ENCODE measurements around the gene ZSWIM4. TPM values are rescaled to one million over a fixed set of nuclear protein-coding genes. Genes with fewer than 3 reads are reported as not detected.
"Not testable (repeated sequence)": the region's sequence is repeated elsewhere in the genome, so short reads cannot be mapped to it uniquely, and the experiment has no call there.

ZSWIM4 gene
- total RNA-seq, 1 experiment from 2014 or later = 9.8 TPM

GRCh38 chr19:13849991-13850909, 55.0 kb downstream of the ZSWIM4 start:
- Histone ChIP-seq H3K36me3 (ENCODE audit: insufficient read depth, low read length, poor library complexity, severe bottlenecking) (no peaks in the 10 kb centered on the region), H3K4me3 (ENCODE audit: low read depth, low read length, poor library complexity, severe bottlenecking) (peak overlapping the region; percentile 38), H3K4me1 (ENCODE audit: insufficient read depth, low read length, poor library complexity, severe bottlenecking) (peaks cover 37% of the 10 kb centered on the region), H3K27ac (ENCODE audit: low read depth, low read length, poor library complexity, severe bottlenecking) (peak overlapping the region; percentile 72), H3K27me3 (replicated peaks; ENCODE audit: insufficient read depth, low read depth, low read length, poor library complexity) (no peaks in the 10 kb centered on the region), H3K9me3 (ENCODE audit: low read depth, low read length, poor library complexity, severe bottlenecking) (no peaks in the 10 kb centered on the region)
- BruUV-seq (replicated peaks) = no TSS peak
- CTCF ChIA-PET = interaction anchor here (0.8 to 2.5 kb wide), 2 partner anchors 11 to 12 kb away, joined by 3 to 13 read pairs; no protein-coding TSS in a partner anchor
- intact Hi-C loops (cut with micrococcal nuclease; ENCODE audit: unreplicated experiment) = loop anchor here (10.0 kb wide), 1 partner anchor 685 kb away; no protein-coding TSS in a partner anchor
- peak; percentile 86 for DNase-seq (ENCODE audit: low spot score)
- POLR2A ChIA-PET (ENCODE audit: low non-redundant PET) = no interaction called here
- TF ChIP-seq CTCF (conservative IDR thresholded peaks at IDR 0.05; ENCODE audit: low read depth, low read length) = no peak
- no peak for TF ChIP-seq EZH2 (IDR thresholded peaks at IDR 0.05; ENCODE audit: borderline replicate concordance, low read depth, low read length, poor library complexity, severe bottlenecking)

- no peaks in the 10 kb centered on the region for H3K27me3 ChIP-seq (replicated peaks; ENCODE audit: insufficient read depth, low read depth, low read length, poor library complexity)
- peak overlapping the region; percentile 38 for H3K4me3 ChIP-seq (ENCODE audit: low read depth, low read length, poor library complexity, severe bottlenecking)
- CTCF ChIA-PET = interaction anchor here (2.5 kb wide), 1 partner anchor 11 kb away, joined by 13 read pairs; no protein-coding TSS in a partner anchor
- no TSS peak for BruUV-seq (replicated peaks)
- no peaks in the 10 kb centered on the region for H3K9me3 ChIP-seq (ENCODE audit: low read depth, low read length, poor library complexity, severe bottlenecking)
- H3K27ac ChIP-seq (ENCODE audit: low read depth, low read length, poor library complexity, severe bottlenecking) = peak overlapping the region; percentile 72
- DNase-seq (ENCODE audit: low spot score) = peak; percentile 85
- POLR2A ChIA-PET (ENCODE audit: low non-redundant PET) = no interaction called here
- H3K4me1 ChIP-seq (ENCODE audit: insufficient read depth, low read length, poor library complexity, severe bottlenecking) = peaks cover 37% of the 10 kb centered on the region
- TF ChIP-seq EZH2 (IDR thresholded peaks at IDR 0.05; ENCODE audit: borderline replicate concordance, low read depth, low read length, poor library complexity, severe bottlenecking) (no peak), CTCF (conservative IDR thresholded peaks at IDR 0.05; ENCODE audit: low read depth, low read length) (no peak)
- intact Hi-C loops (cut with micrococcal nuclease; ENCODE audit: unreplicated experiment) = no loop called here
- H3K36me3 ChIP-seq (ENCODE audit: insufficient read depth, low read length, poor library complexity, severe bottlenecking) = no peaks in the 10 kb centered on the region
These were observed 55.9 kb downstream of the ZSWIM4 start for GRCh38 chr19:13850910-13851733.

- DNase-seq (ENCODE audit: low spot score); H3K9me3 ChIP-seq (ENCODE audit: low read depth, low read length, poor library complexity, severe bottlenecking); H3K36me3 ChIP-seq (ENCODE audit: insufficient read depth, low read length, poor library complexity, severe bottlenecking); POLR2A ChIA-PET (ENCODE audit: low non-redundant PET); intact Hi-C loops (cut with micrococcal nuclease; ENCODE audit: unreplicated experiment); H3K4me3 ChIP-seq (ENCODE audit: low read depth, low read length, poor library complexity, severe bottlenecking); H3K27me3 ChIP-seq (replicated peaks; ENCODE audit: insufficient read depth, low read depth, low read length, poor library complexity): not testable (repeated sequence)
- TSS peak; percentile 71 for BruUV-seq (replicated peaks)
- Histone ChIP-seq H3K27ac (ENCODE audit: low read depth, low read length, poor library complexity, severe bottlenecking) (peak overlapping the region; percentile 72), H3K4me1 (ENCODE audit: insufficient read depth, low read length, poor library complexity, severe bottlenecking) (peaks cover 31% of the 10 kb centered on the region)
- CTCF ChIA-PET = interaction anchor here (2.5 kb wide), 1 partner anchor 11 kb away, joined by 13 read pairs; no protein-coding TSS in a partner anchor
These were observed 56.5 kb downstream of the ZSWIM4 start for GRCh38 chr19:13851734-13852114.

- H3K4me3 ChIP-seq (ENCODE audit: low read depth, low read length, poor library complexity, severe bottlenecking); H3K9me3 ChIP-seq (ENCODE audit: low read depth, low read length, poor library complexity, severe bottlenecking); H3K27ac ChIP-seq (ENCODE audit: low read depth, low read length, poor library complexity, severe bottlenecking); DNase-seq (ENCODE audit: low spot score); BruUV-seq (replicated peaks); H3K27me3 ChIP-seq (replicated peaks; ENCODE audit: insufficient read depth, low read depth, low read length, poor library complexity); H3K36me3 ChIP-seq (ENCODE audit: insufficient read depth, low read length, poor library complexity, severe bottlenecking); POLR2A ChIA-PET (ENCODE audit: low non-redundant PET); intact Hi-C loops (cut with micrococcal nuclease; ENCODE audit: unreplicated experiment): not testable (repeated sequence)
- CTCF ChIA-PET = interaction anchor here (2.5 kb wide), 1 partner anchor 10 kb away, joined by 13 read pairs; no protein-coding TSS in a partner anchor
- H3K4me1 ChIP-seq (ENCODE audit: insufficient read depth, low read length, poor library complexity, severe bottlenecking) = peaks cover 26% of the 10 kb centered on the region
These were observed 57.0 kb downstream of the ZSWIM4 start for GRCh38 chr19:13852171-13852707.
